Gastrocnemius medialis (tissue), 4 donors: Measurements from ENCODE around the gene SIN3A.

ENCODE experiments used
- POLR2A ChIP-seq, 2 donors: fragments of 450-650 bp; IDR thresholded peaks; one replicate each; pipeline ENCODE4 v1.6.1; 2017; ENCODE audit warnings: antibody characterized with exemption in 2 of 2, mild to moderate bottlenecking in 2 of 2, moderate library complexity in 2 of 2
- TF ChIP-seq, protein P1 (sequence below), 5 experiments: fragments of 450-650 bp in 3 of 5; fragments of 200-600 bp in 2 of 5; sonication (generic) in 2 of 5; IDR thresholded peaks in 4 of 5; conservative IDR thresholded peaks in 1 of 5; 1 replicate in 4 of 5; 2 replicates in 1 of 5; pipeline ENCODE4 v1.5.1; 2016 to 2019; ENCODE audit warnings: antibody characterized with exemption in 5 of 5, mild to moderate bottlenecking in 3 of 5, moderate library complexity in 3 of 5

- TF ChIP-seq, protein P1, sequence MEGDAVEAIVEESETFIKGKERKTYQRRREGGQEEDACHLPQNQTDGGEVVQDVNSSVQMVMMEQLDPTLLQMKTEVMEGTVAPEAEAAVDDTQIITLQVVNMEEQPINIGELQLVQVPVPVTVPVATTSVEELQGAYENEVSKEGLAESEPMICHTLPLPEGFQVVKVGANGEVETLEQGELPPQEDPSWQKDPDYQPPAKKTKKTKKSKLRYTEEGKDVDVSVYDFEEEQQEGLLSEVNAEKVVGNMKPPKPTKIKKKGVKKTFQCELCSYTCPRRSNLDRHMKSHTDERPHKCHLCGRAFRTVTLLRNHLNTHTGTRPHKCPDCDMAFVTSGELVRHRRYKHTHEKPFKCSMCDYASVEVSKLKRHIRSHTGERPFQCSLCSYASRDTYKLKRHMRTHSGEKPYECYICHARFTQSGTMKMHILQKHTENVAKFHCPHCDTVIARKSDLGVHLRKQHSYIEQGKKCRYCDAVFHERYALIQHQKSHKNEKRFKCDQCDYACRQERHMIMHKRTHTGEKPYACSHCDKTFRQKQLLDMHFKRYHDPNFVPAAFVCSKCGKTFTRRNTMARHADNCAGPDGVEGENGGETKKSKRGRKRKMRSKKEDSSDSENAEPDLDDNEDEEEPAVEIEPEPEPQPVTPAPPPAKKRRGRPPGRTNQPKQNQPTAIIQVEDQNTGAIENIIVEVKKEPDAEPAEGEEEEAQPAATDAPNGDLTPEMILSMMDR (IDR thresholded peaks at IDR 0.05 in 4 of 5, conservative IDR thresholded peaks at IDR 0.05 in 1 of 5), result no peak
- TF ChIP-seq POLR2A (IDR thresholded peaks at IDR 0.05), result peak; percentile 73 to 74
These were observed 4.0 kb upstream of the SIN3A start for GRCh38 chr15:75455424-75455981.
